ENCODE results near the gene NELL1. TPM values are rescaled to one million over a fixed set of nuclear protein-coding genes. Genes with fewer than 3 reads are reported as not detected.

NELL1 gene
- total RNA-seq, 1 donor from 2014 or later = not detected

GRCh38 chr11:21116009-21116408 lies 446.6 kb downstream of the NELL1 start:
- Mint-ChIP-seq H3K9me3 (no peaks in the 10 kb centered on the region), H3K36me3 (no peaks in the 10 kb centered on the region), H3K27ac (no peak overlapping the region), H3K4me1 (peaks cover 9% of the 10 kb centered on the region), H3K27me3 (ENCODE audit: insufficient read depth, low read depth) (no peaks in the 10 kb centered on the region), H3K4me3 (no peak overlapping the region)
- no peak for TF ChIP-seq EZH2 (IDR thresholded peaks at IDR 0.05)
- no peak for TF ChIP-seq EZH2phosphoT487 (IDR thresholded peaks at IDR 0.05)
- Histone ChIP-seq H3K9me3 (ENCODE audit: low read depth) (no peaks in the 10 kb centered on the region), H3K4me2 (no peak overlapping the region), H4K20me1 (ENCODE audit: low read depth) (no peaks in the 10 kb centered on the region), H3K79me2 (ENCODE audit: low read depth) (no peaks in the 10 kb centered on the region), H3K4me1 (peaks cover 9% of the 10 kb centered on the region), H3K27ac (no peak overlapping the region), H3K9ac (no peak overlapping the region), H3K27me3 (no peaks in the 10 kb centered on the region), H3F3A (ENCODE audit: low read depth) (no peaks in the 10 kb centered on the region), H3K4me3 (no peak overlapping the region), H3K36me3 (no peaks in the 10 kb centered on the region), H2AFZ (replicated peaks) (peak overlapping the region; percentile 9)
- DNase-seq (ENCODE audit: low spot score) = no peak

- Histone ChIP-seq H3K27ac (no peak overlapping the region), H3K27me3 (no peaks in the 10 kb centered on the region), H3K9ac (no peak overlapping the region), H3K9me3 (ENCODE audit: low read depth) (no peaks in the 10 kb centered on the region), H3K4me1 (peaks cover 9% of the 10 kb centered on the region), H2AFZ (replicated peaks) (peak overlapping the region; percentile 7), H3K4me2 (no peak overlapping the region), H3F3A (ENCODE audit: low read depth) (no peaks in the 10 kb centered on the region), H3K36me3 (no peaks in the 10 kb centered on the region), H3K4me3 (no peak overlapping the region), H4K20me1 (ENCODE audit: low read depth) (no peaks in the 10 kb centered on the region), H3K79me2 (ENCODE audit: low read depth) (no peaks in the 10 kb centered on the region)
- no peaks in the 10 kb centered on the region for H3K27me3 Mint-ChIP-seq (ENCODE audit: insufficient read depth, low read depth)
- H3K9me3 Mint-ChIP-seq = no peaks in the 10 kb centered on the region
- no peak for DNase-seq (ENCODE audit: low spot score)
- no peak overlapping the region for H3K27ac Mint-ChIP-seq
- no peaks in the 10 kb centered on the region for H3K36me3 Mint-ChIP-seq
- H3K4me1 Mint-ChIP-seq = peaks cover 9% of the 10 kb centered on the region
- TF ChIP-seq CTCF (IDR thresholded peaks at IDR 0.05) (no peak), EZH2phosphoT487 (IDR thresholded peaks at IDR 0.05) (no peak), EZH2 (IDR thresholded peaks at IDR 0.05) (no peak)
- H3K4me3 Mint-ChIP-seq = no peak overlapping the region
Observed at GRCh38 chr11:21119411-21119810, 450.0 kb downstream of the NELL1 start.

- Histone ChIP-seq H3F3A (ENCODE audit: low read depth) (no peaks in the 10 kb centered on the region), H3K9me3 (ENCODE audit: low read depth) (no peaks in the 10 kb centered on the region), H2AFZ (replicated peaks) (no peak overlapping the region), H3K79me2 (ENCODE audit: low read depth) (no peaks in the 10 kb centered on the region), H3K9ac (no peak overlapping the region), H3K27ac (no peak overlapping the region), H3K36me3 (no peaks in the 10 kb centered on the region), H3K4me2 (no peak overlapping the region), H3K27me3 (no peaks in the 10 kb centered on the region), H4K20me1 (ENCODE audit: low read depth) (no peaks in the 10 kb centered on the region), H3K4me3 (no peak overlapping the region), H3K4me1 (no peaks in the 10 kb centered on the region)
- DNase-seq (ENCODE audit: low spot score) = no peak
- H3K27me3 Mint-ChIP-seq (ENCODE audit: insufficient read depth, low read depth) = no peaks in the 10 kb centered on the region
- H3K4me1 Mint-ChIP-seq = peaks cover 4% of the 10 kb centered on the region
- H3K4me3 Mint-ChIP-seq = no peak overlapping the region
- TF ChIP-seq EZH2 (IDR thresholded peaks at IDR 0.05) (no peak), CTCF (IDR thresholded peaks at IDR 0.05) (no peak), EZH2phosphoT487 (IDR thresholded peaks at IDR 0.05) (no peak)
- no peaks in the 10 kb centered on the region for H3K36me3 Mint-ChIP-seq
- no peak overlapping the region for H3K27ac Mint-ChIP-seq
- no peaks in the 10 kb centered on the region for H3K9me3 Mint-ChIP-seq
Observed at GRCh38 chr11:21121991-21122390, 452.6 kb downstream of the NELL1 start.

GRCh38 chr11:21122523-21122922 lies 453.1 kb downstream of the NELL1 start:
- H3K4me1 ChIP-seq = no peaks in the 10 kb centered on the region
- no peak overlapping the region for H3K9ac ChIP-seq
- no peaks in the 10 kb centered on the region for H3K36me3 ChIP-seq
- TF ChIP-seq EZH2phosphoT487 (IDR thresholded peaks at IDR 0.05) = no peak
- TF ChIP-seq EZH2 (IDR thresholded peaks at IDR 0.05) = no peak
- TF ChIP-seq CTCF (IDR thresholded peaks at IDR 0.05) = no peak
- no peak for DNase-seq (ENCODE audit: low spot score)
- Mint-ChIP-seq H3K27me3 (ENCODE audit: insufficient read depth, low read depth) (no peaks in the 10 kb centered on the region), H3K9me3 (no peaks in the 10 kb centered on the region), H3K27ac (no peak overlapping the region), H3K4me3 (no peak overlapping the region), H3K4me1 (peaks cover 4% of the 10 kb centered on the region), H3K36me3 (no peaks in the 10 kb centered on the region)
- no peaks in the 10 kb centered on the region for H3K9me3 ChIP-seq (ENCODE audit: low read depth)
- no peaks in the 10 kb centered on the region for H3K27me3 ChIP-seq
- no peak overlapping the region for H2AFZ ChIP-seq (replicated peaks)
- no peaks in the 10 kb centered on the region for H3F3A ChIP-seq (ENCODE audit: low read depth)
- H3K4me2 ChIP-seq = no peak overlapping the region
- H4K20me1 ChIP-seq (ENCODE audit: low read depth) = no peaks in the 10 kb centered on the region
- H3K79me2 ChIP-seq (ENCODE audit: low read depth) = no peaks in the 10 kb centered on the region
- H3K27ac ChIP-seq = no peak overlapping the region
- H3K4me3 ChIP-seq = no peak overlapping the region

Measured in neural progenitor cell (in vitro differentiated cells).